H9 (cell line): ENCODE results near the gene ASB8. TPM values are rescaled to one million over a fixed set of nuclear protein-coding genes. Genes with fewer than 3 reads are reported as not detected.

Experiments used
- DNase-seq: peaks from one replicate; pipeline ENCODE4 v3.0.0-alpha.2; 2017
- H2AFZ ChIP-seq: one replicate; pipeline ENCODE4 v1.6.1; 2013; ENCODE audit warnings: mild to moderate bottlenecking, low read length, control low read depth, moderate library complexity
- H2AK5ac ChIP-seq: 2 replicates; pipeline ENCODE4 v1.6.1; 2013; ENCODE audit warnings: low read length, control low read depth, mixed read lengths; ENCODE audit not compliant: insufficient read length
- H2BK120ac ChIP-seq: one replicate; pipeline ENCODE4 v1.6.1; 2013; ENCODE audit warnings: low read depth, mild to moderate bottlenecking, low read length, control low read depth, inconsistent platforms; ENCODE audit not compliant: poor library complexity, severe bottlenecking
- H2BK12ac ChIP-seq: 2 replicates; pipeline ENCODE4 v1.6.1; 2013; ENCODE audit warnings: low read length, control low read depth, mixed read lengths, low read depth; ENCODE audit not compliant: insufficient read length
- H2BK15ac ChIP-seq: 2 replicates; pipeline ENCODE4 v1.6.1; 2013; ENCODE audit warnings: low read depth, low read length, control low read depth
- H2BK20ac ChIP-seq: one replicate; pipeline ENCODE4 v1.6.1; 2013; ENCODE audit warnings: low read depth, mild to moderate bottlenecking, low read length, control low read depth, inconsistent platforms; ENCODE audit not compliant: poor library complexity, severe bottlenecking
- H2BK5ac ChIP-seq: 2 replicates; pipeline ENCODE4 v1.6.1; 2013; ENCODE audit warnings: low read length, control low read depth, mixed read lengths; ENCODE audit not compliant: insufficient read length
- H3K14ac ChIP-seq: 2 replicates; pipeline ENCODE4 v1.6.1; 2013; ENCODE audit warnings: low read length, control low read depth; ENCODE audit not compliant: insufficient read depth
- H3K18ac ChIP-seq: 2 replicates; pipeline ENCODE4 v1.6.1; 2013; ENCODE audit warnings: low read depth, mild to moderate bottlenecking, mixed read lengths, low read length, control low read depth; ENCODE audit not compliant: insufficient read length
- H3K23ac ChIP-seq: 2 replicates; pipeline ENCODE4 v1.6.1; 2013; ENCODE audit warnings: low read length, control low read depth, mixed read lengths, low read depth; ENCODE audit not compliant: insufficient read length
- H3K23me2 ChIP-seq: 2 replicates; pipeline ENCODE4 v1.6.1; 2013; ENCODE audit warnings: low read depth, mild to moderate bottlenecking, mixed read lengths, low read length, control low read depth; ENCODE audit not compliant: insufficient read length, poor library complexity, severe bottlenecking
- H3K27ac ChIP-seq: 2 replicates; pipeline ENCODE4 v1.5.1; 2013; ENCODE audit warnings: low read length, control low read depth, mixed read lengths, low read depth; ENCODE audit not compliant: insufficient read length
- H3K27me3 ChIP-seq: 2 replicates; pipeline ENCODE4 v1.6.1; 2013; ENCODE audit warnings: low read length, control low read depth, inconsistent platforms; ENCODE audit not compliant: insufficient read depth
- H3K4ac ChIP-seq: 2 replicates; pipeline ENCODE4 v1.6.1; 2013; ENCODE audit warnings: low read depth, mild to moderate bottlenecking, control low read depth, inconsistent platforms, low read length, moderate library complexity
- H3K4me1 ChIP-seq: 2 replicates; pipeline ENCODE4 v1.6.1; 2013; ENCODE audit warnings: low read length, control low read depth, inconsistent platforms; ENCODE audit not compliant: insufficient read depth
- H3K4me2 ChIP-seq: 2 replicates; pipeline ENCODE4 v1.6.1; 2013; ENCODE audit warnings: low read length, control low read depth, mixed read lengths; ENCODE audit not compliant: insufficient read length, insufficient read depth
- H3K56ac ChIP-seq: 2 replicates; pipeline ENCODE4 v1.6.1; 2013; ENCODE audit warnings: low read depth, mild to moderate bottlenecking, mixed read lengths, low read length, control low read depth; ENCODE audit not compliant: insufficient read length
- H3K79me1 ChIP-seq: 2 replicates; pipeline ENCODE4 v1.6.1; 2013; ENCODE audit warnings: low read depth, mild to moderate bottlenecking, moderate library complexity, low read length, control low read depth, inconsistent platforms; ENCODE audit not compliant: insufficient read depth, poor library complexity, severe bottlenecking
- H3K79me2 ChIP-seq: 2 replicates; pipeline ENCODE4 v1.6.1; 2013; ENCODE audit warnings: low read length, control low read depth, inconsistent platforms; ENCODE audit not compliant: insufficient read depth
- H3K9ac ChIP-seq: 2 replicates; pipeline ENCODE4 v1.6.1; 2013; ENCODE audit warnings: low read length, control low read depth, mixed read lengths; ENCODE audit not compliant: insufficient read length; ENCODE audit errors: extremely low read depth
- H3K9me3 ChIP-seq: one replicate; pipeline ENCODE4 v1.6.1; 2013; ENCODE audit warnings: low read depth, low read length, inconsistent platforms; ENCODE audit not compliant: control insufficient read depth
- H3T11ph ChIP-seq: one replicate; pipeline ENCODE4 v1.6.1; 2013; ENCODE audit warnings: mild to moderate bottlenecking, low read length, control low read depth, inconsistent platforms
- H4K20me1 ChIP-seq: one replicate; pipeline ENCODE4 v1.6.1; 2013; ENCODE audit not compliant: control insufficient read depth, insufficient read length, insufficient read depth
- H4K5ac ChIP-seq: 2 replicates; pipeline ENCODE4 v1.6.1; 2013; ENCODE audit warnings: low read depth, mild to moderate bottlenecking, mixed read lengths, low read length, control low read depth; ENCODE audit not compliant: insufficient read length
- H4K8ac ChIP-seq: replicated peaks from 2 replicates; pipeline ENCODE4 v1.6.1; 2013; ENCODE audit warnings: low read length, control low read depth, mixed read lengths, low read depth; ENCODE audit not compliant: insufficient read length
- H4K91ac ChIP-seq: 2 replicates; pipeline ENCODE4 v1.6.1; 2013; ENCODE audit warnings: low read depth, mild to moderate bottlenecking, moderate library complexity, mixed read lengths, low read length, control low read depth; ENCODE audit not compliant: insufficient read length
- H3K27ac Mint-ChIP-seq, 3 experiments: 2 replicates in 2 of 3; 3 replicates in 1 of 3; pipeline ENCODE4 v1.8.0; 2020 to 2021; ENCODE audit warnings: mixed read lengths in 3 of 3, mild to moderate bottlenecking in 1 of 3, moderate library complexity in 1 of 3
- H3K27me3 Mint-ChIP-seq: 2 replicates; pipeline ENCODE4 v1.8.0; 2021; ENCODE audit warnings: low read depth, mild to moderate bottlenecking, moderate library complexity, mixed read lengths
- H3K36me3 Mint-ChIP-seq, 3 experiments: 2 replicates in 2 of 3; 3 replicates in 1 of 3; pipeline ENCODE4 v1.8.0; 2020 to 2021; ENCODE audit warnings: low read depth in 3 of 3, mixed read lengths in 3 of 3; ENCODE audit not compliant: insufficient read depth in 1 of 3
- H3K4me1 Mint-ChIP-seq, 2 experiments: 2 replicates each; pipeline ENCODE4 v1.8.0; 2020; ENCODE audit warnings: mixed read lengths in 2 of 2
- H3K4me3 Mint-ChIP-seq, 2 experiments: 2 replicates in 1 of 2; 3 replicates in 1 of 2; pipeline ENCODE4 v1.8.0; 2020 to 2021; ENCODE audit warnings: mild to moderate bottlenecking in 2 of 2, mixed read lengths in 2 of 2, moderate library complexity in 1 of 2
- H3K9me3 Mint-ChIP-seq, 2 experiments: 2 replicates in 1 of 2; 3 replicates in 1 of 2; pipeline ENCODE4 v1.8.0; 2020; ENCODE audit warnings: mild to moderate bottlenecking in 2 of 2, mixed read lengths in 2 of 2, moderate library complexity in 1 of 2
- CTCF ChIP-seq: fragments of 200-600 bp; sonication (generic); conservative IDR thresholded peaks from 3 replicates; pipeline ENCODE4 v1.8.0; 2021; ENCODE audit warnings: antibody characterized with exemption, mild to moderate bottlenecking
- WGBS: extraction: QIAGEN DNeasy Blood & Tissue Kit; methylation state at CpG from one replicate; pipeline ENCODE4 v1.1.7; 2013; ENCODE audit warnings: missing lambda C conversion rate, low lambda C conversion rate, mixed read lengths; ENCODE audit not compliant: insufficient read length; ENCODE audit errors: extremely low coverage; 5-methylcytosine and 5-hydroxymethylcytosine counted together
- total RNA-seq: library from RNA; stranded (reverse); gene quantifications from 2 replicates; pipeline ENCODE4 v1.2.1, GENCODE V29; 2021

The ASB8 gene
- total RNA-seq, 1 experiment from 2014 or later = 10.9 TPM

DNA sequence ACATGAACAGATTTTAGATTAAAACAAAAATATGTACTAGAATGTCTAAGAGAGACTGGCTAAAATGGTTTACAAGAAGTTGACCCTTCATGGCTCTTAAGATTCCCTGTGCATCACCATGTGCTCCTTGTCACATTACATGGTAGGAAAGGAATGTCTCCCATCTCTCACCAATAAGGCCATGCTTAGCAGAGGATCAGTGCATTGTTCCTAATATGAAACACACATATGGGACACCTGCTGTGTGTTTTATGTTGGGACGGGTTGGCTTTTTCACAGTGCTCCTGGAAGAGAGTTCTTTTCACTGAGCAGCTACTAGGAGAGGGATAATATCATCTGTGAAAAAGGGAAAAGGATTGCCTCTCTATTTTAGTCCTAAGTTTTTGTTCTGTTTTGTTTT lies 28.5 kb downstream of the ASB8 start:
- H3K9me3 Mint-ChIP-seq = no peaks in the 10 kb centered on the region
- Histone ChIP-seq H2BK5ac (no peak overlapping the region), H3K4ac (no peak overlapping the region), H4K8ac (no peak overlapping the region), H2AK5ac (no peak overlapping the region), H3T11ph (no peak overlapping the region), H3K27ac (no peak overlapping the region), H2BK15ac (no peak overlapping the region), H3K9ac (no peak overlapping the region), H4K5ac (no peak overlapping the region), H3K18ac (no peak overlapping the region), H2BK20ac (no peak overlapping the region), H3K79me2 (no peaks in the 10 kb centered on the region), H3K27me3 (no peaks in the 10 kb centered on the region), H3K79me1 (no peaks in the 10 kb centered on the region), H2AFZ (no peak overlapping the region), H2BK120ac (no peak overlapping the region), H3K4me1 (no peaks in the 10 kb centered on the region), H3K14ac (no peak overlapping the region), H3K23me2 (no peaks in the 10 kb centered on the region), H3K23ac (no peak overlapping the region), H4K91ac (no peak overlapping the region), H3K9me3 (no peaks in the 10 kb centered on the region), H4K20me1 (no peaks in the 10 kb centered on the region), H2BK12ac (no peak overlapping the region), H3K4me2 (no peak overlapping the region), H3K56ac (no peak overlapping the region)
- peaks cover 23 to 79% (median 72%) of the 10 kb centered on the region in 3 experiments for H3K36me3 Mint-ChIP-seq
- no CpG with 5 or more reads among the region's 1 CpG for WGBS
- no peak overlapping the region for H3K4me3 Mint-ChIP-seq
- no peak for DNase-seq
- H3K27me3 Mint-ChIP-seq = no peaks in the 10 kb centered on the region; the same call in 1 of the 2 replicates
- H3K27ac Mint-ChIP-seq = no peak overlapping the region
- no peak for TF ChIP-seq CTCF
- no peaks in the 10 kb centered on the region for H3K4me1 Mint-ChIP-seq
